A549 (cell line): ENCODE results near the gene ARHGAP23.
"Not testable (repeated sequence)": the region's sequence is repeated elsewhere in the genome, so short reads cannot be mapped to it uniquely, and the experiment has no call there.

Experiments used
- CHD4 ChIP-seq: fragments of 200-600 bp; sonication (generic); IDR thresholded peaks from 2 replicates; pipeline ENCODE4 v1.6.1; 2016; ENCODE audit warnings: antibody characterized with exemption, mild to moderate bottlenecking, borderline replicate concordance
- CTCF ChIP-seq: fragments of >200 bp; sonication (Bioruptor Twin); formaldehyde crosslinking; IDR thresholded peaks from 3 replicates; pipeline ENCODE4 v1.5.1; 2016
- EP300 ChIP-seq, 2 experiments: fragments of >200 bp; sonication (Bioruptor Twin); formaldehyde crosslinking; IDR thresholded peaks; 2 replicates in 1 of 2; 3 replicates in 1 of 2; pipeline ENCODE4 v1.6.1; 2016 to 2017
- HDAC2 ChIP-seq: fragments of 200-600 bp; sonication (generic); IDR thresholded peaks from 2 replicates; pipeline ENCODE4 v1.6.1; 2016
- MAFK ChIP-seq: fragments of 450-650 bp; IDR thresholded peaks from 2 replicates; pipeline ENCODE4 v1.6.1; 2014; ENCODE audit not compliant: partially characterized antibody
- NFE2L2 ChIP-seq: fragments of 150-350 bp; conservative IDR thresholded peaks from 2 replicates; pipeline ENCODE4 v1.6.1; 2014; ENCODE audit warnings: low read length
- POLR2A ChIP-seq: IDR thresholded peaks from 2 replicates; pipeline ENCODE4 v1.6.1; 2012; ENCODE audit warnings: mild to moderate bottlenecking, low read length

GRCh38 chr17:38477417-38477816 is 49.2 kb downstream of the ARHGAP23 start:
- not testable (repeated sequence) for TF ChIP-seq HDAC2; CHD4; CTCF; POLR2A; NFE2L2; MAFK; EP300 (IDR thresholded peaks at IDR 0.05)
